Dermis microvascular lymphatic vessel endothelial cell (primary cell): ENCODE results near the gene NPFFR1. TPM values are rescaled to one million over a fixed set of nuclear protein-coding genes. Genes with fewer than 3 reads are reported as not detected.
A peak's percentile ranks its signal among the peaks of the same experiment; 100 is the strongest.

Experiments used
- DNase-seq, 2 donors: peaks; one replicate each; pipeline versions ENCODE4 v3.0.0 to v3.0.0-alpha.2; 2010; ENCODE audit warnings: low read depth in 2 of 2
- total RNA-seq: library from RNA; depleted of rRNA; stranded (reverse); fragments of >200 nt; gene quantifications from 2 replicates; pipeline ENCODE4 v1.2.1, GENCODE V29; 2014

The NPFFR1 gene
- total RNA-seq, 1 donor from 2014 or later = not detected

DNA sequence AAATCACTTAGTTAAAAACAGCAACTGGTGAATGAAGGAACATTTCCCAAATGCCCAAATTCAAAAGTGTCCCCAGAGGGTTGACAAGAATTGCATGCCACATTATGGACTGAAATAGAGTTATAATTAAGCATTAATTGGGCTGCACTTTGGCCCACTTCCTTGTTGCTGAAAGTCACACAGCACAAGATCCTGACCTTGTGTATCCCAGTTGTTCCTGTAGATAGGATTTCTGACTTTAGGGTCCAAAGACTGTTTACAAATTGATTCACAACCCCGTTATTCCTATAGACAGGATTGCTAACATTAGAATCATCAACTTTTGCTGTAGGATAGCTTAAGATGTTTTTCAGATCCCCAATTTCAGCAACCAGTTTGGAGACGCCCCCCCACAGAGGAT lies 31.5 kb upstream of the NPFFR1 start:
- no peak for DNase-seq

- DNase-seq = no peak
Measured at GRCh38 chr10:70312972-70313371, 29.2 kb upstream of the NPFFR1 start.

GRCh38 chr10:70312249-70312648 lies 28.4 kb upstream of the NPFFR1 start:
- DNase-seq = no peak

DNA sequence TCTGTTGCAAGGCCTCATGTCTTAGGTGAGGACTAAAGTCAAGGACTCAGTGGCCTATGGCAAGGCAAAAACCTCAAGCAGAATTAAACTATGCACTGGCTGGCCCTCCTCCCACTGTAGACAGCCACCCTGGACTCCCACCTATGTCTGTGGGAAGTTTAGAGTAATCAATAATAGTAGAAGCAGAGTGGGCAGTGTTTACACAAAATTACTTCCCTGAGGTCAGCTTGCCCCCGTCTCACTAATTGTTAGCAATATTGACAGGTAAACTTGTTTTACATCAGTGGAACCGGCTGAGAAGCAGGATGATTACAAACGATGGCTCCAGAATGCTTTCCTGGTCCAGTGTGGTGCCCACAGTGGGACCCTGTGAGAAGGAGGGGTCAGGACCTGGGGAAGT lies 27.9 kb upstream of the NPFFR1 start:
- DNase-seq = no peak

- DNase-seq = no peak
Measured at GRCh38 chr10:70309661-70310060, 25.9 kb upstream of the NPFFR1 start.

DNA sequence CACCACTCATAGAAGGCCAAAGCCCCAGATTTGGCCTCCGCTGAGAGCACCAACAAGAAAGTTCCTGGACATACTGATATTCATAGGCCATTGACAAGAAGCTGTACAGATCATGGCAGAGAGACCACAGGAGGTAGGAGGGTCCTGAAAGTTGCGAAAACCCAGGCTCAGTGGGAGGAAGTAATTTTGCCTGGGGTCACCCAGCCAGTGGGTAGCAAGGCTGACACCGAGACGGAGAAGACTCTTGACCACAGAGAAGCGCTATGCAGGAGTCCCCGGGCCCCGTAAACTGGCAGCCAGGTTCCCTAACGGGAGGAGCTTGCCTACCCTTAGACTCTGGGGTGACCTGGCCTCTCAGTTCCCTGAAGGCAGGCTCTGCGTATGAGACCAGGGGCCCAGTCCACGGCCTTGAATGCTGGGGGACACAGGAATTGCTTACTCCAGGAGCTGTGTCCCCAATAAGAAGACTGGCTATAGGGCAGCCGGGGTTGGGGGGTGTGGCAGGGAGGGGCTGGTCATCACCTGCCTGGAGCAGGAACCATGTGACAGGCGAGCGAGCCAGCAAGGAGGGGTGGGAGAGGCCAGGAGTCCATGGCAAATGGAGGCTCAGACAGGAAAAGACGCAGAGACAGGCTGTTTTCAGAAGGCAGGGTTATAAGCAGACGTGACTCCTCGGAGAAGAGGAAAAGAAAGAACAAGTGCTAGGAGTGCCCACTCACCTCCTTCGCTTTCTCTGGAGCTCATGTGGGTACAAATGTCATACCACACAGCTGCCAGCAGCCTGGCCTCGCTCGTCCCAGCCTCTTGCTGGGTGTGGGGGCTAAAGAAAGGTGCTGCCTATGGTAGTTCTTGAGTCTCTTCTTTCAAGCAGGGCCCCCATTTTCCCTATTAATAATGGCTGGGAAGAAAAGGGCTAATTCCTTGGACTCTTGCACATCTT lies 24.6 kb upstream of the NPFFR1 start:
- no peak for DNase-seq

DNA sequence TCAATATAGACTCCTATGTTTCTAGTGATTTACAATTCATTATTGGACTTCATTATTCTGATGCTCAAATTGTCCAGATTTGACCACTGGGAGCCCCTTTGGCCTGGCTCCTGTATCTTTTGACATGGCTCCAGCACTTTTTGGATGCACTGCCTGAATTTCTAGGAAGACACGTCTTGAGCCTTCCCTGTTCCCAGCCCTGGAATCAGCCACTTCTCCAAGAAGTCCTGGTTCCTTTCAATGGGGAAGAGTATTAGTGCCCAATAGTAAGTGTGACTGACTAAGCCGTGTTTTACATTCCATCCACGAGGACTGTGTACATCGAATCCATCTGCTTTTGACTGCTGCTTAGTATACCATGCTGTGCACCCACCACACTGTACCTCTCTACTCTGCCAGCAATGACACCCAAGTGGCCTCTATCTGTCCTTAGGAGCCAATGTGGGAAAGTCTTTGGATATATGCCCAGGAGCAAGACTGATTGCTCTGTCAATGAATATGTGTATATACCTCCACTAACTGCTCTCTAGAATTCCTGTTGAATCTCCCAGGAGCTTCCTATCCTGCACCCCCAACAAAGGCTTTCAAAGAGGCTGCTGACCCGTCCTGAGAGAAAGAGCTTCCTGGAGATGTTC lies 23.2 kb upstream of the NPFFR1 start:
- no peak for DNase-seq

DNA sequence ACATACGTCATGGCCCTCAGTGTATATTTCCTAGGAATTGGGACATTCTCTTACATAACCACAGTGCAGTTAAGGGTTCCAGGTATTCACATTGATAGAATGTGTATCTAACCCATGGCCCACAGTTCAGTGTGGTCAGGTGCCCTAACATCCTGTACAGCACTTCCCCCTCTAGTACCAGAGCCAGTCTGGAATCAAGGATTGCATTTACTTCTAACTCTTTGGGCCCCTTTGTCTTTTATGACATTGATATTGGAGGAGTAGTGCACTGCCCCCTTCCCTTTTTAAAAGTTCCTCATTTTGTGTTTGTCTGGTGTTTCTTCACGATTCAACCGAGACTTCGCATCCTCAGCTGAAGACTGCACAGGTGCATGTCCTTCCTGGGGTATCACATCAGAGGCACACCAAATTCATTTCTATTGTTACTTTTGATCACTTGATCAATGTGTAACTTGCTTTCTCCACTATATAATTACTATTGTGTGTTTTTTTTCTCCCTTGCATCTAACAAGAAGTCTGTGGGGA lies 22.4 kb upstream of the NPFFR1 start:
- DNase-seq = no peak

DNA sequence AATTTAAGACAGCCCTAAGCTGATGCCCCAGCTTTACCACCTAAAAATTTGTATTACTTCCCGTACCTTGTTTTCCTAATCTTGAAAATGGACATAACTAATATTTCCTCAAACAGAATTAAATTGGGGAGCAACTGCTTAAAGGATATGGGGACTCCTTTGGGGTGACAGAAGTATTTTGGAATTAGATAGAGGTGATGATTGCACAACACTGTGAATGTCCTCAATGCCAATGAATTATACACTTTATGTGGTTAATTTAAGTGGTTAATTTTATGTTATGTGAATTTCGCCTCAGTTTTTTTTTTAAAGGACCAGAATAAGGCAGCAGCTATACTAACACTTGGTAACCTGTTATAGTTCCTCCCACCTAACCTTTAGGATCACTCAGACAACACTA lies 19.9 kb upstream of the NPFFR1 start:
- DNase-seq = no peak

DNA sequence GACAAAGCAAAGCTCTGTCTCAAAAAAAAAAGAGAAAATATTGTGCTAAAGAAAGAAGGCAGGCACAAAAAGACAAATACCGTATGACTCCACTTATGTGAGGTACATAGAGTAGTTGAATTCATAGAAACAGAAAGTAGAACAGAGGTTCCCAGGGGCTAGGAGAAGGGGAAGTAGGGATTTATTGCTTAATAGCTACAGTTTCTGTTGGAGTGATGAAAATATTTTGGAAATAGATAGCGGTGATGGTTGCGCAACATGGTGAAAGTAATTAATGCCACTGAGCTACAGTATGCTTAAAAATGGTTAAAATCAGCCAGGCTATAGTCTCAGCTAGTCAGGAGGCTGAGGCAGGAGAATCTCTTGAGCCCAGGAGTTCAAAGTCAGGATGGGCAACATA lies 18.5 kb upstream of the NPFFR1 start:
- DNase-seq = peak in 1 of 2 donors; percentile 10

GRCh38 chr10:70300908-70301597 lies 17.2 kb upstream of the NPFFR1 start:
- no peak for DNase-seq

GRCh38 chr10:70300461-70300860 lies 16.7 kb upstream of the NPFFR1 start:
- DNase-seq = no peak

DNA sequence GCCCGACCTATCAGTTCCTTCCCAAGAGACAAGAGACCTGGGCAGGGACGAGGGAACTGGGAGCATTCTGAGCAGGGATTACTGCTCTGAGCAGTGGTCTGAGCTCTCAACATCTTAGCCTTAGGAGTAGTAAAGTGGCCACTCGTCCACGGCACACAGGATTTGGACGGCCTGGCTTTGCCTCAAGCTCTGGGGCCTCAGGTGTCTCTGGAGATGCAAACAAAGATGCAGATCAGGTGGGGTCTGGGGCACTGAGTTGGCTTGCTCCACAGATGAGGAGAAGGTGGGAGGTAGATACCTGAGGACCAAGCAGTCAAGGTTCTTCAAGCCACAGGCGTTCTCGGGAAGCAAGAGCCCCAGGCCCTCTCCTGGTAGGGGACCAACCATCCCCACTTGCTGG lies 16.1 kb upstream of the NPFFR1 start:
- no peak for DNase-seq

GRCh38 chr10:70298393-70298792 lies 14.6 kb upstream of the NPFFR1 start:
- DNase-seq = no peak

DNA sequence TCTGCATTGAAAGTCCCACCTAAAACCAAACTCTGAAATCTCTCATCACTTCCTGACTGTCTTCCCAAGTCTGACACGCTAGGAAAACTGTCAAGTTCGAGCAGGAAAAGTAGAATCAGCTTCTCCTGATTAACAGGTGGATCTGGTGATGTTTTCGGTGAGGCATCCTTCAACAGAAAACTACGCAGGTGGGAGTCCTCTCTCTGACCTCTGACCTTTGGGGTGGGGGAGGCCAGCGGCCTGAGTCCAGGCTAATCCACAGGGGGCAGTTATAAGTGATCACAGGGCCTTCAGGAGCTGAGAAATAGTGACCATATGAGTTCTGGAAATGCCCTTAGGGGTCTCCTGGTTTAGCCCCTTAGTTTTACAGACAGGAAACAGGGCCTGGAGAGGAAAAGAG lies 13.4 kb upstream of the NPFFR1 start:
- DNase-seq = no peak

DNA sequence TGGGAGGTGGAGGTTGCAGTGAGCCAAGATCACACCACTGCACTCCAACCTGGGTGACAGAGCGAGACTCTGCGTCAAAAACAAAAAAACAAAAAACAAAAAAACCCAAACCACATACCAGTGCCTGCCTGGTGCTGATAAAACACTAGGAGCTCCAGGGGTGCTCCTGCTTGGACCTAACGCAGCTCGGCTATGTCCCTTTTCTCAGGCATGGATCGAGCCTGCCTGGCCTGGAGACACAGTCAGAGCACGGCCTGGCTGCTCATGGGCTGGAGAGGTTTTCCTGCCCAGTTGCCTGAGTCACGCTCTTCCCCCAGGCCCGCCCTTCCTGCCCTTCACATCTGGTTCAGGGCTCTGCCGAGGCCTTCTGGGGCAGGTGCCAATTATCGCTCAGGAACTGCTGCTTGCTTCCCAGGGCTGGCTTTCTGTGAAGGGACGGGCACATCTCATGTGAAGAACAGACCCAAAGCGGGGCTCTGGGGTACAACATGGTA lies 12.6 kb upstream of the NPFFR1 start:
- peak; percentile 46 to 82 for DNase-seq

GRCh38 chr10:70295926-70296325 lies 12.1 kb upstream of the NPFFR1 start:
- no peak for DNase-seq

- DNase-seq = no peak
Measured at GRCh38 chr10:70295321-70295720, 11.5 kb upstream of the NPFFR1 start.

- no peak for DNase-seq
Measured at GRCh38 chr10:70293169-70293843, 9.5 kb upstream of the NPFFR1 start.

GRCh38 chr10:70292004-70292403 lies 8.2 kb upstream of the NPFFR1 start:
- DNase-seq = no peak

GRCh38 chr10:70289739-70290138 lies 5.9 kb upstream of the NPFFR1 start:
- DNase-seq = no peak
